ENCODE data around the gene TMEM132A. TPM values are rescaled to one million over a fixed set of nuclear protein-coding genes. Genes with fewer than 3 reads are reported as not detected.
A peak's percentile ranks its signal among the peaks of the same experiment; 100 is the strongest.
"Not testable (repeated sequence)": the region's sequence is repeated elsewhere in the genome, so short reads cannot be mapped to it uniquely, and the experiment has no call there.

The TMEM132A gene
- polyA plus RNA-seq, 3 donors, result 45.0 to 55.6 (median 46.9) TPM

- peak in 2 of 3 donors; percentile 40 to 41 for DNase-seq (ENCODE audit: low read depth in 3 of 3, low spot score in 2 of 3)
Observed at GRCh38 chr11:60951904-60952741, 27.9 kb downstream of the TMEM132A start, which contains the start of gene SLC15A3. Gene SLC15A3 (minus strand): TSS chr11:60952176. CDS start chr11:60951551, 625 bp downstream.

GRCh38 chr11:60952742-60953170, 28.5 kb downstream of the TMEM132A start:
- DNase-seq (ENCODE audit: low read depth in 3 of 3, low spot score in 2 of 3), result no peak

- DNase-seq (ENCODE audit: low read depth in 3 of 3, low spot score in 2 of 3), result no peak
Observed at GRCh38 chr11:60953781-60954180, 29.5 kb downstream of the TMEM132A start.

GRCh38 chr11:60954421-60954820, 30.2 kb downstream of the TMEM132A start:
- DNase-seq (ENCODE audit: low read depth in 3 of 3, low spot score in 2 of 3), result no peak

- no peak for DNase-seq (ENCODE audit: low read depth in 3 of 3, low spot score in 2 of 3)
Observed at GRCh38 chr11:60955571-60955970, 31.3 kb downstream of the TMEM132A start.

GRCh38 chr11:60957188-60957587, 32.9 kb downstream of the TMEM132A start:
- no peak for DNase-seq (ENCODE audit: low read depth in 3 of 3, low spot score in 2 of 3)

- DNase-seq (ENCODE audit: low read depth in 3 of 3, low spot score in 2 of 3), result no peak
Observed at GRCh38 chr11:60959431-60959830, 35.2 kb downstream of the TMEM132A start.

- DNase-seq (ENCODE audit: low read depth in 3 of 3, low spot score in 2 of 3), result no peak
Observed at GRCh38 chr11:60960405-60960804, 36.1 kb downstream of the TMEM132A start.

GRCh38 chr11:60964801-60965200, 40.5 kb downstream of the TMEM132A start:
- DNase-seq (ENCODE audit: low read depth in 3 of 3, low spot score in 2 of 3), result no peak

- no peak for DNase-seq (ENCODE audit: low read depth in 3 of 3, low spot score in 2 of 3)
Observed at GRCh38 chr11:60966890-60967289, 42.6 kb downstream of the TMEM132A start.

- no peak for DNase-seq (ENCODE audit: low read depth in 3 of 3, low spot score in 2 of 3)
Observed at GRCh38 chr11:60968223-60968622, 44.0 kb downstream of the TMEM132A start.

- no peak for DNase-seq (ENCODE audit: low read depth in 3 of 3, low spot score in 2 of 3)
Observed at GRCh38 chr11:60970369-60970774, 46.1 kb downstream of the TMEM132A start.

GRCh38 chr11:60970890-60971289, 46.6 kb downstream of the TMEM132A start:
- DNase-seq (ENCODE audit: low read depth in 3 of 3, low spot score in 2 of 3), result no peak

GRCh38 chr11:60971520-60971919, 47.3 kb downstream of the TMEM132A start, which contains the start of gene CD6:
Gene CD6 (plus strand): TSS chr11:60971680. CDS start chr11:60971866, 186 bp downstream.
- no peak for DNase-seq (ENCODE audit: low read depth in 3 of 3, low spot score in 2 of 3)

- no peak for DNase-seq (ENCODE audit: low read depth in 3 of 3, low spot score in 2 of 3)
Observed at GRCh38 chr11:60972182-60973030, 48.1 kb downstream of the TMEM132A start.

- DNase-seq (ENCODE audit: low read depth in 3 of 3, low spot score in 2 of 3), result no peak
Observed at GRCh38 chr11:60973699-60974098, 49.4 kb downstream of the TMEM132A start.

GRCh38 chr11:60974316-60974715, 50.1 kb downstream of the TMEM132A start:
- not testable (repeated sequence) for DNase-seq (ENCODE audit: low read depth in 3 of 3, low spot score in 2 of 3)

- DNase-seq (ENCODE audit: low read depth in 3 of 3, low spot score in 2 of 3), result no peak
Observed at GRCh38 chr11:60974726-60975125, 50.5 kb downstream of the TMEM132A start.

- no peak for DNase-seq (ENCODE audit: low read depth in 3 of 3, low spot score in 2 of 3)
Observed at GRCh38 chr11:60977224-60977623, 53.0 kb downstream of the TMEM132A start.

- DNase-seq (ENCODE audit: low read depth in 3 of 3, low spot score in 2 of 3), result no peak
Observed at GRCh38 chr11:60977836-60978235, 53.6 kb downstream of the TMEM132A start.
